Measurements from ENCODE around the gene TXNDC2. TPM values are rescaled to one million over a fixed set of nuclear protein-coding genes. Genes with fewer than 3 reads are reported as not detected.
A peak's percentile ranks its signal among the peaks of the same experiment; 100 is the strongest.

The TXNDC2 gene
- total RNA-seq, 1 donor: under 0.01 TPM

DNA sequence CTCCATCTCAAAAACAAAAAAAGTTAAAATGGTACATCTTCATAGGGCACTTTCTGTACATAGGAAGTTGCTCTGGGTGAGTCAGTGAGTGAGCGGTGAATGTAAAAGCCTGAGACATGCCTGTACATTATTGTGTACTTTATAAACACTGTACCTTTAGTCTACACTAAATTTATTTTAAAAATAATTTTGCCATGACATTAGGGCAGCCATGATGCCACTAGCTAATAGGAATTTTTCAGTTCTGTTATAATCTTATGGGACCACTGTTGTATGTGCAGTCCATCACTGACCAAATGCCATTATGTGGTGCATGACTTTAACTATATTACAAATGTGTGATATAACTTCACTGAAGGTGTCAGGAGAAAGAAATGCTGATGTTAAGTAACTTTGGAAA, 11.0 kb upstream of the TXNDC2 start:
- no peak for TF ChIP-seq CTCF (IDR thresholded peaks at IDR 0.05; ENCODE audit: insufficient read depth, low read depth, low read length)
- no peak for DNase-seq (ENCODE audit: low read depth)
- no peak overlapping the region for H3K4me3 ChIP-seq (ENCODE audit: low read depth, low read length)

DNA sequence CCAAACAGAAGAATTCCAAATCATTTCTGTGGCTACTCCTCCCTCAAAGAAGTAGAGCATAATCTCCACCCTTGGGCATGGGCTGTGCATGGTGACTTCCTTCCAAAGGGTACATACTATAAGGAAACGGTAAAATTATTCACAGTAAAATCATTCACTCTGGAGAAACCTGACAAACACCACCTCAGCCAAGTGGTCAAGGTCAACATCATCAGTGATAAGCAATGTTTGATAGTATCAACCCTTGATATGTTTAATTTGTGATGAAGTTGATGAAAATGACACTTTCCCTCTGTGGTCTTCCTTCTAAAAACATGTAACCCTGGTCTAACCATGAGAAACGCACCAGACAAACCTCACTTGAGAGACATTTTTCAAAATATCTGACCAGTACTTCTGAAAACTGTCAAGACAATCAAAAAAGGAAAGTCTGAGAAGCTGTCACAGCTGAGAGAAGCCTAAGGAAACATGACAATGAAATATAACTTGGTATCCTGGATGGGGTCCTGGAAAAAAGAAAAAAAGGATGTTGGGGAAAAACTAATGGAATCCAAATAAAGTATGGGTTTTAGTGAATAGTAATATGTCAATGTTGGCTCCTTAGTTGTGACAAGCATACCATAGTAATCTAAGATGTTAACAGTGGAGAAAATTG, 9.4 kb upstream of the TXNDC2 start:
- H3K4me3 ChIP-seq (ENCODE audit: low read depth, low read length): peak overlapping the region; percentile 47
- no peak for TF ChIP-seq CTCF (IDR thresholded peaks at IDR 0.05; ENCODE audit: insufficient read depth, low read depth, low read length)
- DNase-seq (ENCODE audit: low read depth): no peak

GRCh38 chr18:9876867-9877654, 8.7 kb upstream of the TXNDC2 start:
- peak overlapping the region; percentile 47 for H3K4me3 ChIP-seq (ENCODE audit: low read depth, low read length)
- peak; percentile 100 for DNase-seq (ENCODE audit: low read depth)
- TF ChIP-seq CTCF (IDR thresholded peaks at IDR 0.05; ENCODE audit: insufficient read depth, low read depth, low read length): no peak

GRCh38 chr18:9877655-9878014, 8.1 kb upstream of the TXNDC2 start:
- peak overlapping the region; percentile 35 for H3K4me3 ChIP-seq (ENCODE audit: low read depth, low read length)
- no peak for TF ChIP-seq CTCF (IDR thresholded peaks at IDR 0.05; ENCODE audit: insufficient read depth, low read depth, low read length)
- no peak for DNase-seq (ENCODE audit: low read depth)

GRCh38 chr18:9878095-9878494, 7.7 kb upstream of the TXNDC2 start:
- DNase-seq (ENCODE audit: low read depth): no peak
- TF ChIP-seq CTCF (IDR thresholded peaks at IDR 0.05; ENCODE audit: insufficient read depth, low read depth, low read length): no peak
- no peak overlapping the region for H3K4me3 ChIP-seq (ENCODE audit: low read depth, low read length)

DNA sequence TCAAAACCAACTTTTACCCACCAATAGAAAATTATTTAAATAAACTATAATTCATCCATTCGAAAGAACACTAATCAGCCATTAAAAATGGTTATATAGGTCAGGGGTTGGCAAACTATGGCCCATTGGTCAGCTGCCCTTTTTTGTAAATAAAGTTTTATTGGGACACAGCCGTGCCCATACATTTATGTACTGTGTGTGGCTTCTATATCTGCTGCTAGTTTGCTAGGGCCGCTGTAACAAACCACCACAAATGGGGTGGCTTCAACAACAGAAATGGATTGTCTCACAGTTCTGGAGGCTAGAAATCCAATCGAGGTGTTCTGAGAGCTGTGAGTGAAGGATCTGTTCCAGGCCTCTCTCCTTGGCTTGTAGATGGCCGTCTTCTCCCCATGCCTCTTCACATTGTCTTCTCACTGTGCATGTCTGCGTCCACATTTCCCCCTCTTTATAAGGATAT, 7.0 kb upstream of the TXNDC2 start:
- H3K4me3 ChIP-seq (ENCODE audit: low read depth, low read length): no peak overlapping the region
- TF ChIP-seq CTCF (IDR thresholded peaks at IDR 0.05; ENCODE audit: insufficient read depth, low read depth, low read length): no peak
- no peak for DNase-seq (ENCODE audit: low read depth)
